HEK293T (cell line): ENCODE measurements around the gene UNKL.

Experiments
- BHLHE40 ChIP-seq: fragments of 450-650 bp; IDR thresholded peaks from 2 replicates; pipeline ENCODE4 v1.6.1; 2016; ENCODE audit warnings: mild to moderate bottlenecking, moderate library complexity, borderline replicate concordance
- ELF4 ChIP-seq: fragments of 450-650 bp; IDR thresholded peaks from 2 replicates; pipeline ENCODE4 v1.6.1; 2017; ENCODE audit warnings: antibody characterized with exemption
- FOXK2 ChIP-seq: fragments of 450-650 bp; IDR thresholded peaks from 2 replicates; pipeline ENCODE4 v1.6.1; 2016; ENCODE audit warnings: mild to moderate bottlenecking
- FOXM1 ChIP-seq: fragments of 450-650 bp; IDR thresholded peaks from 2 replicates; pipeline ENCODE4 v1.6.1; 2017; ENCODE audit warnings: mild to moderate bottlenecking, borderline replicate concordance
- SP1 ChIP-seq: fragments of 450-650 bp; IDR thresholded peaks from 2 replicates; pipeline ENCODE4 v1.6.1; 2017
- SUZ12 ChIP-seq: fragments of 450-650 bp; IDR thresholded peaks from 2 replicates; pipeline ENCODE4 v1.6.1; 2016; ENCODE audit warnings: mild to moderate bottlenecking
- TARDBP ChIP-seq: fragments of 450-650 bp; IDR thresholded peaks from 2 replicates; pipeline ENCODE4 v1.6.1; 2016
- ZNF384 ChIP-seq: fragments of 450-650 bp; IDR thresholded peaks from 2 replicates; pipeline ENCODE4 v1.6.1; 2016

DNA sequence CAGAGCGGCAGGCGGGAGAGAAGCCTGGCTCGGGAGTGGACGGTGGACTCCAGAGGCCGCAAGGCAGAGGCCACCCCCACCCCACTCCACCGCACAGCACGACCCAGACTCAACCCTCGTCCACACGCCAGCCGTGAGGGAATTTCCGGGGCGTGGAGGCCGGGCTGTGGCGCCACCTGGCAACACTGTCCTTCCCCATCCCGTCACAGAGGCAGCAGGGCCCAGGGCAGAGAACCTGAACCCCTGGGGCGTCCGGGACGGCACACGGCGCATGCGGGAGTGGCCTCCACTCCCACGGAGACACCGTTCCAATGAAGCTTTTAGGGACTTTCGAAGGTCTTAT lies 39.2 kb downstream of the UNKL start:
- no peak for TF ChIP-seq FOXM1
- TF ChIP-seq SUZ12: no peak
- TF ChIP-seq SP1: no peak
- TF ChIP-seq BHLHE40: no peak
- no peak for TF ChIP-seq TARDBP
- TF ChIP-seq ELF4: no peak
- no peak for TF ChIP-seq ZNF384
- TF ChIP-seq FOXK2: no peak
